Astrocyte (in vitro differentiated cells and primary cell): ENCODE data around the gene CNIH3.

ENCODE experiments used
- EZH2 ChIP-seq: IDR thresholded peaks from 2 replicates; pipeline ENCODE4 v1.6.1; 2012; ENCODE audit warnings: mild to moderate bottlenecking, low read length, inconsistent platforms; ENCODE audit not compliant: insufficient read depth
- TF ChIP-seq, protein P1 (sequence below): IDR thresholded peaks from 2 replicates; pipeline ENCODE4 v1.5.1; 2011; ENCODE audit warnings: low read depth, mild to moderate bottlenecking, inconsistent platforms, low read length, moderate library complexity; ENCODE audit not compliant: insufficient read depth

- no peak for TF ChIP-seq EZH2
- TF ChIP-seq, protein P1, sequence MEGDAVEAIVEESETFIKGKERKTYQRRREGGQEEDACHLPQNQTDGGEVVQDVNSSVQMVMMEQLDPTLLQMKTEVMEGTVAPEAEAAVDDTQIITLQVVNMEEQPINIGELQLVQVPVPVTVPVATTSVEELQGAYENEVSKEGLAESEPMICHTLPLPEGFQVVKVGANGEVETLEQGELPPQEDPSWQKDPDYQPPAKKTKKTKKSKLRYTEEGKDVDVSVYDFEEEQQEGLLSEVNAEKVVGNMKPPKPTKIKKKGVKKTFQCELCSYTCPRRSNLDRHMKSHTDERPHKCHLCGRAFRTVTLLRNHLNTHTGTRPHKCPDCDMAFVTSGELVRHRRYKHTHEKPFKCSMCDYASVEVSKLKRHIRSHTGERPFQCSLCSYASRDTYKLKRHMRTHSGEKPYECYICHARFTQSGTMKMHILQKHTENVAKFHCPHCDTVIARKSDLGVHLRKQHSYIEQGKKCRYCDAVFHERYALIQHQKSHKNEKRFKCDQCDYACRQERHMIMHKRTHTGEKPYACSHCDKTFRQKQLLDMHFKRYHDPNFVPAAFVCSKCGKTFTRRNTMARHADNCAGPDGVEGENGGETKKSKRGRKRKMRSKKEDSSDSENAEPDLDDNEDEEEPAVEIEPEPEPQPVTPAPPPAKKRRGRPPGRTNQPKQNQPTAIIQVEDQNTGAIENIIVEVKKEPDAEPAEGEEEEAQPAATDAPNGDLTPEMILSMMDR, result no peak
Measured at GRCh38 chr1:224763126-224763775, 147.1 kb downstream of the CNIH3 start.
